PC-3 (cell line): Measurements from ENCODE around the gene FBXW9.
"Not testable (repeated sequence)": the region's sequence is repeated elsewhere in the genome, so short reads cannot be mapped to it uniquely, and the experiment has no call there.

Experiments
- CTCF ChIP-seq: fragments of 300-600 bp; sonication (generic); conservative IDR thresholded peaks from 2 replicates; pipeline ENCODE4 v1.5.1; 2017; ENCODE audit warnings: antibody characterized with exemption, low read depth, mild to moderate bottlenecking, low read length
- EZH2 ChIP-seq: fragments of 300-600 bp; sonication (generic); IDR thresholded peaks from one replicate; pipeline ENCODE4 v1.6.1; 2017; ENCODE audit warnings: antibody characterized with exemption, mild to moderate bottlenecking, low read length; ENCODE audit not compliant: unreplicated experiment

DNA sequence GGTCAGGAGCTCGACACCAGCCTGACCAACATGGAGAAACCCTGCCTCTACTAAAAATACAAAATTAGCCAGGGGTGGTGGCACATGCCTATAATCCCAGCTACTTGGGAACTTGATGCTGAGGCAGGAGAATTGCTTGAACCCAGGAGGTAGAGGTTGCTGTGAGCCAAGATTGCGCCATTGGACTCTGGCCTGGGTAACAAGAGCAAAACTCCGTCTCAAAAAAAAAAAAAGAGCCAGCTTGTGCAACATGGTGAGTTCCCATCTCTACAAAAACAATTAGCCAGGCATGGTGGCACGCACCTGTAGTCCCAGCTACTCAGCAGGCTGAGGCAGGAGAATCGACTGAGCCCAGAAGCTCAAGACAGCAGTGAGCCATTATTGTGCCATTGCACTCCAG is 18.4 kb downstream of the FBXW9 start:
- TF ChIP-seq CTCF, EZH2: not testable (repeated sequence)
